ENCODE measurements around the gene IGSF6. TPM values are rescaled to one million over a fixed set of nuclear protein-coding genes. Genes with fewer than 3 reads are reported as not detected.
A peak's percentile ranks its signal among the peaks of the same experiment; 100 is the strongest.
"Not testable (repeated sequence)": the region's sequence is repeated elsewhere in the genome, so short reads cannot be mapped to it uniquely, and the experiment has no call there.

Gene IGSF6
- total and polyA plus RNA-seq, 9 of the 15 experiments (the other 6 are each of a cell fraction or from before 2014, with no cell fraction given) = 0.07 TPM; not detected in 8

- in situ Hi-C loops (cut with MboI) = no loop called here
- ATAC-seq (no peak), FAIRE-seq (no peak), DNase-seq (ENCODE audit: extremely low read depth in 1 of 4, low spot score in 3 of 4) (no peak)
- H3K9me3 ChIP-seq (replicated peaks; ENCODE audit: control insufficient read depth, insufficient read depth, low read depth, low read length) = no peaks in the 10 kb centered on the region
- no peak overlapping the region for H3K9ac ChIP-seq (ENCODE audit: insufficient read depth in 1 of 2, low read depth in 2 of 2, low read length in 2 of 2)
- no peaks in the 10 kb centered on the region for H4K20me1 ChIP-seq (replicated peaks; ENCODE audit: control insufficient read depth, insufficient read depth, low read length)
- intact Hi-C loops (cut with micrococcal nuclease) = no loop called here
- H3K27ac ChIP-seq (ENCODE audit: extremely low read depth, low read depth, low read length) = no peak overlapping the region
- no peak overlapping the region for H3K4me2 ChIP-seq (ENCODE audit: insufficient read depth, low read length)
- H3K4me1 ChIP-seq (replicated peaks in 1 of 2; ENCODE audit: control insufficient read depth in 2 of 2, insufficient read depth in 2 of 2, low read length in 2 of 2) = no peaks in the 10 kb centered on the region
- peaks cover 14% of the 10 kb centered on the region; the same call in 2 of the 3 replicates for H3K36me3 ChIP-seq (ENCODE audit: control insufficient read depth, insufficient read depth, low read length)
- no peaks in the 10 kb centered on the region for H3K9me1 ChIP-seq (ENCODE audit: control insufficient read depth, insufficient read depth, low read length)
- no peak overlapping the region for H2AFZ ChIP-seq (ENCODE audit: low read depth, low read length)
- H3K79me2 ChIP-seq (ENCODE audit: control insufficient read depth, insufficient read depth, low read length) = no peaks in the 10 kb centered on the region
- TF ChIP-seq CEBPB (tag; IDR thresholded peaks at IDR 0.05) (peak; percentile 53), CSDE1 (IDR thresholded peaks at IDR 0.05) (no peak), CEBPG (CRISPR knock-in tag; IDR thresholded peaks at IDR 0.05) (no peak), CEBPG (tag; conservative IDR thresholded peaks at IDR 0.05 in 1 of 2, IDR thresholded peaks at IDR 0.05 in 1 of 2) (peak in 1 of 2 experiments; percentile 52; a peak in 2 of 4 replicates)
- CTCF ChIA-PET (ENCODE audit: low intra/inter-chr PET ratio) = no interaction called here
- WGBS (ENCODE audit: insufficient coverage, low coverage, missing lambda C conversion rate) = 100% methylated on average over 1 of the region's 1 CpG
- H3K27me3 ChIP-seq (ENCODE audit: control insufficient read depth in 2 of 2, insufficient read depth in 2 of 2, low read length in 2 of 2) = no peaks in the 10 kb centered on the region
- POLR2A ChIA-PET = no interaction called here
- H3K4me3 ChIP-seq = no peak overlapping the region
- BruUV-seq (replicated peaks) = no TSS peak
Observed at GRCh38 chr16:21650521-21650920, 1.9 kb downstream of the IGSF6 start.

GRCh38 chr16:21649826-21650406, 2.5 kb downstream of the IGSF6 start:
- H3K27ac ChIP-seq (ENCODE audit: extremely low read depth, low read depth, low read length); H4K20me1 ChIP-seq (replicated peaks; ENCODE audit: control insufficient read depth, insufficient read depth, low read length); H3K4me1 ChIP-seq (replicated peaks in 1 of 2; ENCODE audit: control insufficient read depth in 2 of 2, insufficient read depth in 2 of 2, low read length in 2 of 2); H3K9me1 ChIP-seq (ENCODE audit: control insufficient read depth, insufficient read depth, low read length); H3K79me2 ChIP-seq (ENCODE audit: control insufficient read depth, insufficient read depth, low read length); DNase-seq (ENCODE audit: extremely low read depth in 1 of 4, low spot score in 3 of 4); ATAC-seq; POLR2A ChIA-PET; H3K27me3 ChIP-seq (ENCODE audit: control insufficient read depth in 2 of 2, insufficient read depth in 2 of 2, low read length in 2 of 2); H3K4me3 ChIP-seq; H3K9me3 ChIP-seq (replicated peaks; ENCODE audit: control insufficient read depth, insufficient read depth, low read depth, low read length); BruUV-seq (replicated peaks); CTCF ChIA-PET (ENCODE audit: low intra/inter-chr PET ratio); FAIRE-seq; H3K36me3 ChIP-seq (ENCODE audit: control insufficient read depth, insufficient read depth, low read length); H3K4me2 ChIP-seq (ENCODE audit: insufficient read depth, low read length); intact Hi-C loops (cut with micrococcal nuclease); H3K9ac ChIP-seq (ENCODE audit: insufficient read depth in 1 of 2, low read depth in 2 of 2, low read length in 2 of 2); H2AFZ ChIP-seq (ENCODE audit: low read depth, low read length): not testable (repeated sequence)
- TF ChIP-seq ZNF121 (CRISPR knock-in tag; conservative IDR thresholded peaks at IDR 0.05) = 0 out of 2 replicates have a peak, but pooled peaks have one; percentile 11
- WGBS (ENCODE audit: insufficient coverage, low coverage, missing lambda C conversion rate) = 85% methylated on average over 12 of the region's 12 CpGs
- in situ Hi-C loops (cut with MboI) = loop anchor here (5.0 kb wide), 1 partner anchor 63 kb away; no protein-coding TSS in a partner anchor
